HS-27A (cell line): ENCODE measurements around the gene INTS13.
"Not testable (repeated sequence)": the region's sequence is repeated elsewhere in the genome, so short reads cannot be mapped to it uniquely, and the experiment has no call there.

Source experiments
- DNase-seq: peaks from one replicate; pipeline ENCODE4 v3.0.0-alpha.2; 2012; ENCODE audit warnings: low read depth, missing footprints

The INTS13 gene

DNA sequence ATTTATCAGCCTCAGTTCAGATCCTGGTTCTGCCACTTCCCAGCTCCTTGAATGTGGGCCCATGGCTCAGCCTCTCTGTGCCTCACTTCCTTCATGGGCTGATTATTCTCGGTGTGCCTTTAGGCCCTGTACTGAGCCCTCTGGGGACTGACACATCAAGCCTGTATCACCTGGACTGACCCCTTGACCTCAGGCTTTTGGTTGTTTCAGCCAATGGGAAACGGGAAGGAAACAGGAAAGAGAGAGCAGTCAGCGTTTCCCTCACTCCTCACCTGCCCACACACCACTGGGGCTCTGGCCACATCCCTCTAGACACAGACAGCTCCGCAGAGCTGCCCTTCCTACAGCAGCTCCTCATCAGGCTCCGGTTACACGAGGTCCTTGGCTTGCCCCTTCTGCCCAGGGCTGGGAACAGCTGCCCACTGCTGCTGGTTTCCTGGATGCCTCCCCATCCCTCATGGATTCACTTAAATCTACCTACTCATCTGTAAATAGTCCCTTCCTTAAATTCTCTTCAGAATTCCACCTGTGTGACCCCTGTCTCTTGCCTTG lies 67.8 kb downstream of the INTS13 start:
- DNase-seq: no peak

DNA sequence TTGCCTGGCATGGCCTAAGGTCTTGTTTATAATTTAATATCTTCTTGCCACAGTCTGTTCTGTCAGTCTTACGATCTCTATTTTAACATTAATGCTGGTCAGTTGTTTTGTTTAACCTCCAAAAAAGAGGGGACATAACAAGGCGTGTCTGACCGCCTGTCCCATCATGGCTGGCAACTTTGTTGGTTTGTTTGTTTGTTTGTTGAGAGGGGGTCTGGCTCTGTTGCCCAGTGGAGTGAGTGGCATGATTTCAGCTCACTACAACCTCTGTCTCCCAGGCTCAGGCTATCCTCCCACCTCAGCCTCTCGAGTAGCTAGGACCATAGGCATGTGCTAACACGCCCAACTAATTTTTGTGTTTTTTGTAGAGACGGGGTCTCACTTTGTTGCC lies 68.7 kb downstream of the INTS13 start:
- no peak for DNase-seq

DNA sequence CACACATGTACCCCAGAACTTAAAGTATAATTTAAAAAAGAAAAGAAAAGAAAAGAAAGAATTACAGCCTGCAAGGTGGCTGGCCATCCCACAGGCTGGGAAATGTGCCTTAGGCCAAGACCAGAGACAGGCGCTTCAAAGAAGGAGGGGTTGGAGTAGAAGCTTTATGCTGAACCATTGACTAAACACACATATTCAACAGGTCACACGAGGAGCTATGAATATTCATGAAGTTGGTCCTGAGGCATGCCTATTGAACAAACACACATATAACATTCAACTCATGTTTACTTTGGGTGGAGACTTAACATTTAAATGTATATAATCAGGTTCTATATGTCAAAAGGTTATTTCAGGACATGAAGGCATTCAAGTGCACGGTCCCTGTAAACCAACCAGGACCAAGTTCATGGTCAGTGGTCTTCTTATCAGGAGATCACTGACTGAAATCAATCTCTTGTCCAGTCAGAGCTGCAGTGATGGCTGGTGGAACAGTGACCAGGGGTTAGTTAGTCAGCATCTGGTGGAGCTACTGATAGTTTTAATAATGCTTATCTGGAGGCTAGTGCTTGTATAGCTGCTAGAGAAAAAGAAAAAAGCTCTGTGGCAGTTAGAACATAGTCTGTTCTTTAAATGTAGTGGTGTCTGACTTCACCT lies 69.2 kb downstream of the INTS13 start:
- no peak for DNase-seq

DNA sequence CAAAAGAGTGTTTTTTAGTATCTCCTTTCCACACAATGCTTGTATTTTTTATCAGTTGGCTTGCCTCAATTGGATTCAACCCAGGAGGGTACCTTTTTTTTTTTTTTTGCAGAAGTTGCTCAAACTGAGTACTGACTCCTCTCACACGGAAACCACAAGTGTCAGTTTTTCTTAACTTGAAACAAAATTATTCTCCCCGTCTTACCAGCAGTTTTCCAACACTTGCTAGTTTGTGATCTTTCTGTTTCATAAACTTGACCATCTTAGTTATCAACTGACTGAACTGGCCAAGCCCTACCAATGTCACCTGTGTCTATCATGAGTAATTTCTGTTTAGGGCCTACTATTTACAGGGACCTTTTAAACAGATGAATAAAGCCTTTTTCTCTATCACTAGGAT lies 70.7 kb downstream of the INTS13 start:
- DNase-seq: no peak

DNA sequence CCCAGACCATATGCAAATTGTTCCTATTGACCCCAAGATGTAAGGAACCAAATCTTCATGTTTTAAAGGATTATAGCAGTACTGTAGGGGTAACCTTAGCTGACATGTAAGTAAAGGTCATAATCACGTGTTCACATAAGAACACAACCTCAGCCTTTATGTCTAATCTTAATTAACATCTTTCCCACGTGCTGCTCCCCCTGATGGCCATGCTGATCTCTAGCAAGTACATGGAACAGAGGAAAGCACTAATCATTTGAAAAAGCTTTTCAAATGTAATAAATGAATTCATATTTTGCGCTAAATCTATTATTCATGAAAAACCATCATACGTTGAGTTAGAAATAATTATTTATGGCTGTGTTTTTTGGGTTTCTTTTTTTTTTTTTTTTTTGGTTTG lies 74.3 kb downstream of the INTS13 start:
- DNase-seq: no peak

DNA sequence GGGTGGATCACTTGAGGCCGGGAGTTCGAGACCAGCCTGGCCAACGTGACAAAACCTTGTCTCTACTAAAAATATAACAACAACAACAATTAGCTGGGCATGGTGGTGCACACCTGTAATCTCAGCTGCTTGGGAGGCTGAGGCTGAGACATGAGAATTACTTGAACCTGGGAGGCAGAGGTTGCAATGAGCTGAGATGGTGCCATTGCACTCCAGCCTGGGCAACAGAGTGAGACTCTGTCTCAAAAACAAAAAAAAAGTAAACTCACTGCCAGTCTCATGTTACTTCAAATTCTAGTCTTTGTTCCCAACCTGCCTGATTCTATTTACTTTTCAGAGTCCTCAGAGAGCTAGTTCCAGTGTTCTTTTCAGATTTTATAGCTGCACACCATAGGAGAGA lies 75.0 kb downstream of the INTS13 start:
- not testable (repeated sequence) for DNase-seq

DNA sequence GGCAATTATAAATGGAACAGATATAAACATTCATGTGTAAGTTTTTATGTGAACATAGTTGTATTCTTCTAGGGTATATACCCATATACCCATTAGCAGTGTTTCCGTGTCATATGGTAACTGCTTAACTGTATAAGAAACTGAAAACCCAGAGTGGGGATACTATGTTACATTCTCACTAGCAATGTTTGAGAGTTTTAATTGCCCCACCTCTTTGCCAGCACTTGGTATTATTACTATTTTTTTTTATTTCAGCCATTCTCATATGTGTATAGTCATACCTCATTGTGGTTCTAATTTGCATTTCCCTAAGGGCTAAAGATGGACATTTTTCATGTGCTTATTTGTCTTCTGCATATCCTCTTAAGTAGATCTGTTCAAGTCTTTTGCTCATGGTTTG lies 76.1 kb downstream of the INTS13 start:
- no peak for DNase-seq

DNA sequence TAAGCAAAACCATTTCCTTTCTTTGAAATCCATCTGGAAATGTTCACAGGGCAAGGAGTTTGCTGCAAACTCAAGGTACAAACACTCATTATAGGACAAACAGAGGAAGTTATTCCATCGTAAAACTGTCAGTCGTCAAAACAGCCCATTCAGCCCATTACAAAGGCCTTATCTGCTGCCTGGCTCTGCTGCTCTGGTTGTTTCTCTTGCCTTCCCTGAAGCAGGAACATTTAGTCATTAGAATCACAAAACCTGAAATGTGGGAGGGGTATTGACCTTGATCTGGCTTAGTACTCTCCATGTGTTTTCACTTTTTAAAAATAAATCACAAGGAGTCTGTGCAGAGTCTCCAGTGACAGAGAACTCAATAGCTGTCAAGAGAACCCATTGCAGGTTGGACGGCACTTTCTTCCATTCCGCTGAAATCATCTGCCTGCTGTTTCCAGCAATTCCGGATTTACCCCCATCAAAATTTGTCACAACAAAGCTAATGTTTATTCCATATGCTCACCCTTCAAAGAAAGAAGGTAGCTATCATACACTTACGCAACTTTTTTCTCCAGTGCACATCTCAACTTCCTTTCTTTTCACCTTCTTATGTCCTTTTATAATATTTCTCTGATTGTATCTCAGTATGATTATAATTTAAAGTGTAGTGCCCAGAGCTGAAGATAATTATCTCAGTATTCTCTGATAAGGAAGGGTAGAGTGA lies 80.2 kb downstream of the INTS13 start:
- no peak for DNase-seq

DNA sequence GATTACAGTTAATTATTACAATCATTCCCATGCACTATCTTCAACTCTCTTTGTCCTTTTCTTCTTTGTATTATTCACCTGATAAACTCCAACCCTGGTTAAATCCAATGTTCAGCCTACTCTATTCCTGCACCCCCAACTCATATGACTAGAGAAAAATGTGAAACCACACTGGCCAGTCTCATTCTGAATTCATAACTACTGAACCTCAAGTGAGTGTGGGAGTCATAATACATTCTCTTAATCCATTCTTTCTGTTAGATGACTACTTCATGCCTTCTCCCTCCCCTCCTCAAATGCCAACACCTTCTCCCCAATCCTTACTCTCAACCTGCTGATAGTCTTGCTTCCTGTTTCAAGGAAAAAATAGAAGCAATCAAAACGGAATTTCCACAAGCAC lies 82.4 kb downstream of the INTS13 start:
- no peak for DNase-seq
